Chondrocyte (in vitro differentiated cells): Measurements from ENCODE around the gene PCSK1. TPM values are rescaled to one million over a fixed set of nuclear protein-coding genes. Genes with fewer than 3 reads are reported as not detected.

ENCODE experiments used
- DNase-seq: peaks from one replicate; pipeline ENCODE4 v3.0.0; 2021; ENCODE audit warnings: mixed read lengths, low spot score
- H3K27ac Mint-ChIP-seq: one replicate; pipeline ENCODE4 v1.8.0; 2021; ENCODE audit warnings: mild to moderate bottlenecking, moderate library complexity, mixed read lengths; ENCODE audit not compliant: unreplicated experiment
- H3K27me3 Mint-ChIP-seq: 2 replicates; pipeline ENCODE4 v1.8.0; 2021; ENCODE audit warnings: low read depth, mixed read lengths
- H3K36me3 Mint-ChIP-seq: 2 replicates; pipeline ENCODE4 v1.8.0; 2021; ENCODE audit warnings: low read depth, mixed read lengths
- H3K4me1 Mint-ChIP-seq: 2 replicates; pipeline ENCODE4 v1.8.0; 2021; ENCODE audit warnings: low read depth, mild to moderate bottlenecking, mixed read lengths
- H3K4me3 Mint-ChIP-seq: one replicate; pipeline ENCODE4 v1.8.0; 2021; ENCODE audit warnings: mild to moderate bottlenecking, moderate library complexity, mixed read lengths; ENCODE audit not compliant: unreplicated experiment
- H3K9me3 Mint-ChIP-seq: 2 replicates; pipeline ENCODE4 v1.8.0; 2021; ENCODE audit warnings: low read depth, mixed read lengths
- CTCF ChIP-seq: fragments of 200-600 bp; sonication (generic); IDR thresholded peaks from 2 replicates; pipeline ENCODE4 v1.5.0; 2021; ENCODE audit warnings: antibody characterized with exemption, mild to moderate bottlenecking, moderate library complexity
- total RNA-seq: library from RNA; stranded (reverse); gene quantifications from 3 replicates; pipeline ENCODE4 v1.2.1, GENCODE V29; 2021

The PCSK1 gene
- total RNA-seq, 1 donor from 2014 or later, result 0.05 TPM

- H3K4me1 Mint-ChIP-seq, result peaks cover 3% of the 10 kb centered on the region
- DNase-seq, result no peak
- no peak overlapping the region for H3K4me3 Mint-ChIP-seq
- no peaks in the 10 kb centered on the region for H3K36me3 Mint-ChIP-seq
- no peak overlapping the region for H3K27ac Mint-ChIP-seq
- no peaks in the 10 kb centered on the region for H3K27me3 Mint-ChIP-seq
- no peaks in the 10 kb centered on the region for H3K9me3 Mint-ChIP-seq
- peak; percentile 91 for TF ChIP-seq CTCF
Observed at GRCh38 chr5:96344678-96345577, 88.1 kb downstream of the PCSK1 start.

GRCh38 chr5:96343094-96343493 is 90.0 kb downstream of the PCSK1 start:
- Mint-ChIP-seq H3K9me3 (no peaks in the 10 kb centered on the region), H3K27ac (no peak overlapping the region), H3K4me3 (no peak overlapping the region), H3K4me1 (peaks cover 15% of the 10 kb centered on the region), H3K27me3 (no peaks in the 10 kb centered on the region), H3K36me3 (no peaks in the 10 kb centered on the region)
- no peak for DNase-seq
- TF ChIP-seq CTCF, result no peak

- H3K36me3 Mint-ChIP-seq, result no peaks in the 10 kb centered on the region
- H3K27ac Mint-ChIP-seq, result no peak overlapping the region
- TF ChIP-seq CTCF, result no peak
- no peaks in the 10 kb centered on the region for H3K9me3 Mint-ChIP-seq
- no peak overlapping the region for H3K4me3 Mint-ChIP-seq
- H3K4me1 Mint-ChIP-seq, result peaks cover 18% of the 10 kb centered on the region
- no peaks in the 10 kb centered on the region for H3K27me3 Mint-ChIP-seq
- no peak for DNase-seq
Observed at GRCh38 chr5:96342581-96342980, 90.5 kb downstream of the PCSK1 start.

Other genes with a start within 250 kb of the PCSK1 start
- 131 to 160 TPM (median 137 TPM) in 3 replicates for gene CAST, start 229.1 kb upstream of the PCSK1 start, total RNA-seq